DMS153 treated with DMSO at 0.1 percent for 48 hours (cell line): ENCODE results near the gene PPA2.
"Not testable (repeated sequence)": the region's sequence is repeated elsewhere in the genome, so short reads cannot be mapped to it uniquely, and the experiment has no call there.

Experiments used
- DNase-seq: peaks from one replicate; lab custom pipeline; 2025; ENCODE audit not compliant: unreplicated experiment; lab: John Stamatoyannopoulos, UW

The PPA2 gene

DNA sequence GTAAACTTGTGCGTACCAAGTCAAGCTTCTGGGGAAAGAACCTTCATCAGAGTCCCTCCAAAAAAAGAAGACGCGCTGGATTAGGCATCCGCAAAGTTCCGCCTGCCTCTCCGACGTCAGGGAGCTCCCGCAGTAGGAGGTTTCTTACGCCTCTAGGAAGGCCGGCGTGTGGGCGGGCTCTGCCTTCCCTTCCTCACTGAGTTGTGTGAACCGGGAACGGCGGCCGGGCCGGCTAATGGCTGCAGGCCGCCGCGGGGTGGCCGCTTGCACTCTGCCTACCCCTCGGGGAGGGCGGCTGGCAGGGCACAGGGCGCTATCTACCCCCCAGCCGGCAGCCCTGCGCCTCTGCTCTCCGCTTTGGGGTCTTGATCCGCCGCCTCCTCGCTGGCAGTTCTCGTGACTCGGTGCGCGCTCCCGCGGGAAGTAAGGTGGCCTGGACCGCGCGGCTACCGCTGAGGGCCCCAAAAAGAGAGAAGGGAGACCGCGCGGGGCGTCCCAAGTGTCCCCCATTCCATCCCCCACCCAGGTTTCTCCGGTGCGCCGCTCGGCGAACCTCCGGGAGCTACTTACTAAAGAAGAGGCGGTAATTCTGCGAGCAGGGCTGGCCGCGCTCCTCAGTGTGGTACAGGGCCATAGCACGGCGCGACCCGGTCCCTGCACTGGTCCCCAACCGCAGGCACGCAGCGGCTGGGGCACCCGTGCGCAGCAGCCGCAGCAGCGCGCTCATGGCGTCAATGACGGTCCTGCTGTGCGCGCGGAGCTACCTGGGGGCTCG lies at the start of gene PPA2:
Gene PPA2, minus strand, starts transcription at position 739 of the 775 bp plus-strand sequence. Its CDS starts 12 bp downstream, at position 727.
- peak; percentile 73 for DNase-seq

DNA sequence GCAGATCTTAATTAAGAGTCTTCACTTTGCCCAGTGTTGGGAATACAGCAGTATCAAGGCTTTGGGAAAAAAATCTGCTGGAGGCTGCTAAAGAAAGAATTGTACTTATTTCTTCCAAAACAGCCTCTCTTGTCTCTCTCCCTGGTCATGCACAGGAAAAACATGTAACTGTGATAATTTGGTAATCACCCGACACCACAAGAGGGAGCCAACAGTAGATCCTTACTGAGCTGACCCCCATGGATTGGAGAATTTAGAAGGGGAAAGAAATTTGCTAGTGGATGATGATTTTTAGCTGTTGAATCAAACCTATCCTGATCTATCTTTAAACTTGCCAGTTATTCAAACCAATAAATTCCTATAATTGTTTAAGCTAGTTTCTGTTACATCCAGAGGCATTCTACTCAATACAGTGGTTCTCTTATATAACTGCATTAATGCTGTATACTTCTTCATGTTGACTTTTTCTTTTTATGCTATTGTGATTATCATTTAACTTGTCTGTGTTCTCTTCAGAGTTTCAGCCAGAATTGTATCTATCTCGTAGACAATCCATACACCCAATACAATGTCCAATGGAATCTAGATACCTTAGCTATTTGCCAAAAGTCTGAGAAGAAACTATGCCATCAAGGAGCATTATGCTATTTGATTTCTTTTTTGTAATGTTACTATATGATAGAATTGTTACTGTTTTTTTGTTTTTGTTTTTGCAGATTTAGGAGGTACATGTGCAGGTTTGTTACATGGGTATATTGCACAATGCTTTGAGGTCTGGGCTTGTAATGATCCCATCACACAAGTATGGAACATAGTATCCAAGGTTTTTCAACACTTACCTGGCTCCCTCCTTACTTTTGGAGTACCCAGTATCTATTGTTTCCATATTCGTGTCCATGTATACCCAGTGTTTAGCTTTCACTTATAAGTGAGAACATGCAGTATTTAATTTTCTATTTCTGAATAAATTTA lies 47.2 kb upstream of the PPA2 start:
- peak; percentile 42 for DNase-seq

DNA sequence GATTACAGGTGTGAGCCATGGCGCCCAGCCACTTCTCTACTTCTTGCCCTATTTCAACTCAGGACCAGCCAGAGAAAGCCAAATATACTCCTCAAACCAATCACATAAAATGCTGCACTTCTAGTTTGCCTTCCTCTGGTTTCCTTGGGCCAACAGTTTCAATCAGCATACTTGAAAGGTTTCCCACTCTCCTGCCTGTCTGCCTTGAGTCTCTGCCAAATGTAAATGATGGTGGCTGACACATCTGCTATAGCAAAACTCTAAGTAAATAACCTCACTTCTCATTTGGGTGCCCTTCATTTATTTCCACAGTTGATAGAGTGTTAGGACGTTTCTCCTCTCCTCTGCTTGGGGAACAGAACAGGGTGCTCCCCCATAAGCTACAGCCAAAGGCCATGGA lies 36.4 kb upstream of the PPA2 start:
- no peak for DNase-seq

DNA sequence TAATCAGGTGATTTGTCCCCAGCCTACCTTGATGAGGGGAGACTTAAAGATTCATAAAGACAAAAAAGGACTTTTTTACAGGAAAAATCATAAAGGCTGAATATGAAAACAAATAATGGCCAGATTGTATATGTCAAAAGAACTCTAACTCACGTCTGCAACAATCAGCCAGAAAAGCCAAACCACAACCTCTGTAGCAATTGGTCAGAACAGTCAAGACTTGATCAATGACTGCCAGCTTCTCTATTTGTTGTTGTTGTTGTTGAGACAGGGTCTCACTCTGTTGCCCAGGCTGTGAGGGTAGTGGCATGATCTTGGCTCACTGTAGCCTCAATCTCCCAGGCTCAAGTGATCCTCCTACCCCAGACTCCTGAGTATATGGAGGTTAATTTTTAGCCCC lies 35.9 kb upstream of the PPA2 start:
- DNase-seq = no peak

DNA sequence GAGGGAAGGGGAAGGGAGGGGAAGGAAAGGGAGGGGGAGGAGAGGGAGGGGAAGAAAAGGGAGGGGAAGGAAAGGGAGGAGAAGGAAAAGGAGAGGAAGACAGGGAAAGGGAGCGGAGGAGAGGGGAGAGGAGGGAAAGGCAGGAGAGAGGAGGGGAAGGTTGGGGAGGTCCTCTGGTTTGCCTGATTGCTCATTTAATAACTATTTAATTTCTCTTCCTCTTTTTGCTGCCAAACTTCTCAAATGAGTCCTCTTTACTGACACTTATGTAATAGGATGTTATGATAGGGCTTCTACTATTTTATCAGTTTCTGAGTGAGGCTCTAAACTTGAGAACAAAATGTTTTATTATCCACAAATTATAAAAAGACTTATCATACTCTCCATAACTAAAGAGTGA lies 35.4 kb upstream of the PPA2 start:
- no peak for DNase-seq

DNA sequence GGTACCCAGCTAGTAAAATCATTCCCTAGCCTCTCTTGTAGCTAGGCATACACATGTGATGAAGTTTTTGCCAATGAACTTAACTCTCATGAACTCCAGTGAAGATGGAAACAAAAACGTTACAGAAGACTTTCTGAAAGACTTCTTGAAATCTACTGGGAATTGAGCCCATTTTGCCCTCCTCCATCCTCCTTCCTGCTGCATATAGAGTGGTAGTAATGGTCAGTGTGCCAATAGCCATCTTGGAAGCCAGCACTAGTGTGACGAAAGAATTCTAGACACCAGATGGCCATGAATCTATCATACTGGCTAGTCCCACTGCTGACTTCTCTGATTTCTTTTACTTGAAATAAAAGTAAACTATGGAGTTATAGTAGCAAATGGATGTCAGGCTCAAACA lies 30.9 kb upstream of the PPA2 start:
- DNase-seq = no peak

DNA sequence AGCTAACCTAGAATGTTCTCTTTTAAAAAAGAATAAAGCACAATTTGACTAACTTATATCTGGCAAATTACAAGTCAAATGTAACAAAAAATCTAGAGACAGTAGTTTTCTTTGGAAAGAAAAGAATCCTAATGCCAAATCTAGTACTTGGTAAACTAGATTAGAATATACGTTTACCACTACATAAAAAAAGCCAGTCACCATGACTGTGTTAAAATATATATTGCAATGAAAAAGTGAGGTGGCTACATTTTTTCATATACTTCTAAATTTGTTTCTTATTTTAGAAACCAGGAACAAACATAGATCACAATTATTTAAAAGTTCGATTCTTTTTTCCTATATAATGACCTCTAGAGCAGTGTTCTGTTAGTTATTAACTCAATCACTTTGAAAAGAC lies 29.6 kb upstream of the PPA2 start:
- no peak for DNase-seq

DNA sequence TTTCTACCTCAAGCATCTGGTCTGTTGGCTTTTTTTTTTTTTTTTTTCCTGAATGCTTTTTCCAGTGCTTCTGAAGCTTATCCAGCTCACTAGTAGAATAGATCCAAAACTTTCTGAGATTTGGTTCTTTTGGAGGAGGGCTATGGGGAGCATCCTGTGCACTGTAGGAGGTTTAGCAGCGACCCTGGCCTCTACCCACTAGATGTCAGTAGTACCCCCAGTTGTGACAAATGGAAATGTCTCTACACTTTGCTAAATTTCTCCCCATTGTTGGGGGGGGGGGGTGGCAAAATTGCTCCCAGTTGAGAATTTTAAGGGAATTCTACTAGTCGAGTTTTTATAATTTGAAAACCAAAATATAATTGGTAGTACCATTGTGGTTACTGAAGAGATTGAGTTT lies 23.0 kb upstream of the PPA2 start:
- DNase-seq = no peak

DNA sequence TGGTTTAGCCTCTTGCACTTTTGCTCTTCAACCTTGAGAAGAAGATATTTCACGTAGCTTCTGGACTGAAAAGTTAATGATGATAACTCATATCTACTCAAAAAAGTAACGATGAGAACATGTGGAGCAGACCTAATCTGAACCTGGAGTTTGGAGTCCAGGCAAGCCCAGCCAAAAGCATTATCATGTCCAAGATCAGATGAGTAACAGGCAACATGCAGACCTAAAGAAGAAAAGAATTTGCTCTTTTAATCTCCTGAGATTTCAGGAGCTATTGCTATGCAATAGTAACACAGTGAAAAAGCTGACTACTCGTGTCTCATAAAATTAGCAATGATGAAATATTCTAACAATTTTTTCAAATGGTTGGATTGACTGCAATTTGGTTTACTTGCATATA lies 21.8 kb upstream of the PPA2 start:
- DNase-seq = no peak

DNA sequence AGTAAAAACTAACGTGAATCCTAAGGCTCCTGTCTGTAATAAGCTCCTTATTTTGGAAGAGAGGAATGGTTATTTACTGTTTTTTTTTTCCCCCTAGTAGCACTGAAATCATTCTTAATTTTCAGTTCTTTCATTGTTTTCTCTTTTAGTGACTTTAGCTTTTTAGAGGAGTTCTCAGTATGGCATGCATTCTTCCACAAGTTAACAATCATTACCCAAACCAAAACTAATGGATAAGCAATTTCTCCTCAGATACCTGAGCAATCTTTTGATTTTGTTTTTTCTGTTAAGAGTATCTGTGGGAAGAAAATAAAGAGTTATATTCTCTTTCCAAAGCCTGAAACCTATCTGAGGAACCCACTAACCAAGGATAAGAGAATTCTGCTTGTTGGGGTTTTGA lies 16.7 kb upstream of the PPA2 start:
- DNase-seq = no peak

DNA sequence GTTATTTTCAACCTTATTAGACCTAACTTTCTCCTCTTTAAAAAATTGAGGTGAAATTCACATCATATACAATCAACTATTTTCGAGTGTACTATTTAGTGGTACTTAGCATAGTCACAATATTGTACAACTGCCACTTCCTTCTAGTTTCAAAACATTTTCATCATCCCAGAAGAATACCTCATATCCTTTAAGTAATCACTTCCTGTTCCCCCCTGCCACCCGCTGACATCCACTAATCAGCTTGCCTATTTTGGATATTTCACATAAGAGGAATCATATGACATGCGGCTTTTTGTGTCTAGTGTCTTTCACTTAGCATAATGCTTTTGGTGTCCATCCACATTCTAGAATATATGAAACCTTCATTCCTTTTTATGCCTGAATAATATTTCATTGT lies 10.0 kb upstream of the PPA2 start:
- DNase-seq = no peak

DNA sequence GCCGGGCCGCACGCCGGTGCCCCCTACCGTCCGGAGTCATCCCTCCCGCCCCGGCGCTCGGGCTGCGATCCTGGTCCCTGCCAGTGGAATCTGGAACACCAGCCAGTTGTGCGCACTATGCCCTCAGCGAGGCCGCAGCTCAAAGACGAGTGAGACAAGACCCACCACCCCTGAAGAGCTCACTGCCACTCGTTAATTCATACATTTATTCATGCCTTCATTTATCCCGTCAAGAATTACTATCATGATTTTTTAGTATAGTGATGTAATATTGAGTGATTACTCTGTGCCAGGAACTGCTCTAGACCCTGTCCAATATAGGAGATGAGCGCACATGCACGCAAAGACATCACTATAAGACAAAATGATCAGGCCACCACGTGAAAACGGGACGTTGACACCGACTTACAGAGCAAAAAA lies 247 bp upstream of the PPA2 start:
- DNase-seq = no peak

DNA sequence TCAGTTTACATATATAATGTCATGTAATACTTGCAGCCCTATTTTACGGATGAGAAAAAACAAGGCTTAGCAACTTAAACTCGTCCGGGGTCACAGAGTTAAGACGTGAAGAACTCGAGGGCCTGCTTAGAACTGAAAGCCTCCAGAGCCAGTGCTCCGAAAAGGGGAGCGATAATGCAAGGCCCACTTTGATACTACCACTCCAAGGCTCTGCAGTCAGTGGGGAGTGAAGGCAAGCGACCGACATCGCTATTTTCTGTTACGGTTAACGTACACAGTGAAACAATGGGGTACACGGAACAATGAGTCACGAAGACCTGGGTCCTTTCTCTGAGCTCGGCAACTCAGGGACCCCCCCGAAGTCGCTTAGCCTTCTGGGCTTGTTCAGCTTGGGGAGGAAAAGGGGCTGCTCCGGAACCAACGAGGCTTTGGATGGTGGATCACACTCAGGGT lies 965 bp downstream of the PPA2 start:
- DNase-seq = peak; percentile 42

DNA sequence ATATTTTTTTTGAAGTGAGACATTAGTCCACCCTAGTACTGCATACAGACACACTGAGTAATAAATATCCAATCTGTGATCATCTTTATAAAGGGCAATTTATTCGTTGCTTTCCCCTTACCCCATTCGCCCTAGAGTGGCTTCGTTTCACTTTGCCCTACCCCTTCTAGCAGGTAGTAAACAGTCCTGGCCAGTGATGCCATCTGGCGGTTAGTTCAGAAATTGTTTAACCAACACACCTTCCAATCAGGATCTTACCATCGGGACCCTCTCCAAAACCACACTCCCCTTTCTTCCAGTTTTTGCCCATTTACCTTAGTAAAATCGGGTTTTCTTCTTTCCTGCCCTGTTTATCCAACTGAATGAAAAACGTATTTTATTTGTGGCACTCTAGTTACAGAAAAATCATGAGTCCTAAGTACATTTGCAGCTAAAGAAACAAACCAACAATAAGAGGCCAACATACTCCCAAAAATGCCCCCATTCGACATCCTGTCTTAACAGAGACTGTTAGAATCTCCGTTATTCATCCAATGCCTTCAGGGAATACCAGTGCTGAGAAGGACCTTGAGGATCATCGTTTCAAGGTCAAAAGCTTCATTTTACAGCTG lies 2.2 kb downstream of the PPA2 start:
- DNase-seq = peak; percentile 54

DNA sequence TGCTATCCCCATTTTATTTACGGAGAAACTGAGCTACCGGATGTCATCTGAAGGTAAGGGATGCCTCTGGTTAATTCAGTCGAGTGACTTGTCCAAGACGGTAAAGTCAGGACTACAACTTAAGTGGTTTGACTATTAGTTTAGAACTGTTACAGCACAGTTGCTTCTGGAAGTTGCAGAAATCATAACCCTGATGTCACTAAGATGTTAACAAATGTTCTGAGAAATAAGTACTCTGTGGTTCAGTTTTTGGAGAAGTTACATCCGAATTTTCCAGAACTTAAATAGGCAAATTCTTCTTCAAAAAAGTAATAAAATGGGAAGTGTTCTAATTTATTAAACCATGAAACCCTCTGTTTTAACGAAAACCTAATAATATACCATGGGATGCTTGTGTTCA lies 3.1 kb downstream of the PPA2 start:
- no peak for DNase-seq

DNA sequence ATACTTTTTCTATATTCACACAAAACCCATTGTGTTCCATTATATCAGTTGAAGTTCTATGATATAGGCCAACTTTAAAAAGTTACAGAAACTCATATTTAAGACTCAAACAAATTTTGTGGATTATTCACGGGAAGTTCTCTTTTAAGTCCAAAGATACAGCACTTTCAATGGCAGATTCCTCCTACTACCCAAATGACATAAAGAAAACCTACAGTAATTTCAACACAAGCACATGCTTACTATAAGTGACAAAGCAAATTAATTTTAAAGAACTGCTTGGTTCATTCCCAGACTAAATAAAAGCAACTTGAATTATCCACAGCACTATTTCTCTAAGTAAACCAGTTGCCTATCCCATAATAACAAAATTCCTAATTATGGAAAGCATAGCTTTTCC lies 4.1 kb downstream of the PPA2 start:
- no peak for DNase-seq

DNA sequence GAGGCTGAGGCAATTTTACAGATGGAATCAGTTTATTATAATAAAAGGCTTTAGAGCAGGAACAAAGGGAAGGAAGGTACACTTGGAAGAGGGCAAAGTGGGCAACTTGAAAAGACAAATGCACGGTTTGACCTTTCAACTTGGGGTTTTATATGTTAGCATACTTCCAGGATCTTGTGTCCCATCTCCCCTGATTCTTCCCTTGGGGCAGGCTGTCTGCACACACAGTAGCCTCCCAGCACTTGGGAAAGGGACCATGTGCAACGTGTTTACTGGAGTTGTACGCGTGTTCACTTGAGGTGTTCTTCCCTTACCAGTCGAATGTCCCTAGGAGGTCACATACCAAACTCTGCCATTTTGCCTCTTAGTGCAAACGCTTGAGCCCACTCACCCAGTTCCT lies 7.3 kb downstream of the PPA2 start:
- no peak for DNase-seq

DNA sequence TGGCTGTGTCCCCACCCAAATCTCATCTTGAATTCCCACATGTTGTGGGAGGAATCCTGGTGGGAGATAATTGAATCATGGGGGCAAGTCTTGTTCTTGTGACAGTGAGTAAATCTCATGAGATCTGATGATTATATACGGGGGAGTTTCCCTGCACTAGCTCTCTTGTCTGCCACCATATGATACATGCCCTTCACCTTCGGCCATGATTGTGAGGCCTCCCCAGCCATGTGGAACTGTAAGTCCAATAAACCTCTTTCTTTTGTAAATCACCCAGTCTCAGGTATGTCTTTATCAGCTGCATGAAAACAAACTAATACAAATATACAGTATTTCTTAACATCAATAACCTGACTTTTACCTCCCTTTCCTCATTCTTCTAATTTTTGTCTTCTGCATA lies 9.3 kb downstream of the PPA2 start:
- not testable (repeated sequence) for DNase-seq

DNA sequence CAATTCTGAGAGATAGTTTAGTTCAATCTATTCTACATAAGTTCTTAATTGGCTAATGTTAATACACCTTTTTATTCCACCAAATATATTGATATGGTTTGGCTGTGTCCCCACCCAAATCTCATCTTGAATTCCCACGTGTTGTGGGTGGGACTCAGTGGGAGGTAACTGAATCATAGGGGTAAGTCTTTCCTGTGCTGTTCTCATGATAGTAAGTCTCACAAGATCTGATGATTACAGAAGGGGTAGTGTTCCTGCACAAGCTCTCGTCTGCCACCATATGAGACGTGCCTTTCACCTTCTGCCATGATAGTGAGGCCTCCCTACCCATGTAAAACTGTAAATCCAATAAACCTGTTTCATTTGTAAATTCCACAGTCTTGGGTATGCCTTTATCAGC lies 11.3 kb downstream of the PPA2 start:
- DNase-seq = no peak

DNA sequence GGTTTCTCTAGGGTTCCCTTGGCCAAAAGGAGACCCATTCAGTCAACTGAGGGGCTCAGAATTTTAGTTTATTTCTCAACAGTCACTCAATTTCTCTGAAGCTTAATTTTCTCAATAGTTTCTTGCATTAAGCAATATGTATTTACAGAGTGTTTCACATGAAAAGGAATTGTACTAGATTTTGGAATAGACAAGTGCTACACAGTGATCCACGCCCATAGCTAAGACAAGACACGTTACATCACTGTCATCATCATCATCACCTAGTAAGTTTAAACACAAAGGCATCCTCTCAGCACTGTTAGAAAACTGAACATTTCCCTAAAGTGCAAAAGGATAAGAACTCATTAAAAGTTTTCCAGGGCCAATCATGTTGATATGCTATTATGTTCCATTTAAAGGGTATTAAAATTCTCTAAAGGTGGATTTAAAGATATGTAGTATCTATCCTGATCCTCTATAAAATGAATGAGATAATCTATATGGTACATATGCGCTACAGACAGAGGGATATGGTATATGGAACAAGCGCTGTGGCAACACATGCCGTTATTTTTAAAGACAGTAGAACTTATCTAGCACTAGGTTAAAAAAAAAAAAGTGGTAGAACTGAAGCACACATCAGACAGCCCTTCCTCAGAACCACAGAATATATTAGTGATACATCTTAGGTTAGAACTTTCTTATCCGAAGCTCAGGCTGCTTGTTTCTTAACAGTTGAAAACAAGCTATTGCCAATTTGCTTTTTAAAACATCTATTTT lies 12.1 kb downstream of the PPA2 start:
- DNase-seq = no peak

DNA sequence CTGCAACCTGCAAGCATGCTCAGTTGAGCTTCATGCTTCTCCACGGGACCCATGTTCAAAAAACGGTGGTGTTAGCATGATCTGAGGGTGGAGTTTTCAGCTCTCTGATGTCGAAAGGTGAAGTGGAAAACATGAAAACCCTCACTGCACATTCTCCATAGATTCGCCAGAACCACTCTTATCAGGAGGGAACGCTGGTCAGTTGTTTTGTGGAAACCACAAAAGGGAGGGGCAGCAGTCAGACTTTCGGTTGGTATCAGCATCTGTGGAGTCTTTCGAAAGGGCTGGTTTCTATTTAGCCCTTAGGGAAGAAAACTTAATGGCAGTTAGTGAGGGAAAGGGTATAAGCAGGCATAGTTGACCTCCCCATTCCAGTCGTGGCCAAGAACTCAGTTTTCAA lies 12.6 kb downstream of the PPA2 start:
- no peak for DNase-seq
